ENCODE measurements around the gene CAMTA1.

DNA sequence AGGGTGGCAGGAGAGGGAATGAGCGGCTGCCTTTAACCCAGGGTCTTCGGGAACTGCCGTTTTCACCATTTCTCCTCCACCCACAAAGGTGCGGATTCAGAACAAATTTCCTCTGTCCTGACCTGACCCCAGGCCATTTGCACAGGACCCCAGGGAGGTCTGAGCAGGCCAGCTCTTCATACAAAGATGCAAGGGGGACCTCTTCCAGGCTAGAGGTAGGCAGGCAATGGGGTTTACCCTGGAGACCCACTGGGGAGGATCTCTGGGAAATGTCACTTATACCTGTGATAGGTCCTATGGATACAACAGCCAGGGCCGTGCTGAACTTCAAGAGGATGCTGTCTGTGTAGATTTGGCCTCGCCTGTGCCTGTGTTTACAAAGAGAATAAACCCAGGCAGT, 896.1 kb downstream of the CAMTA1 start:
- TF ChIP-seq, protein P1, sequence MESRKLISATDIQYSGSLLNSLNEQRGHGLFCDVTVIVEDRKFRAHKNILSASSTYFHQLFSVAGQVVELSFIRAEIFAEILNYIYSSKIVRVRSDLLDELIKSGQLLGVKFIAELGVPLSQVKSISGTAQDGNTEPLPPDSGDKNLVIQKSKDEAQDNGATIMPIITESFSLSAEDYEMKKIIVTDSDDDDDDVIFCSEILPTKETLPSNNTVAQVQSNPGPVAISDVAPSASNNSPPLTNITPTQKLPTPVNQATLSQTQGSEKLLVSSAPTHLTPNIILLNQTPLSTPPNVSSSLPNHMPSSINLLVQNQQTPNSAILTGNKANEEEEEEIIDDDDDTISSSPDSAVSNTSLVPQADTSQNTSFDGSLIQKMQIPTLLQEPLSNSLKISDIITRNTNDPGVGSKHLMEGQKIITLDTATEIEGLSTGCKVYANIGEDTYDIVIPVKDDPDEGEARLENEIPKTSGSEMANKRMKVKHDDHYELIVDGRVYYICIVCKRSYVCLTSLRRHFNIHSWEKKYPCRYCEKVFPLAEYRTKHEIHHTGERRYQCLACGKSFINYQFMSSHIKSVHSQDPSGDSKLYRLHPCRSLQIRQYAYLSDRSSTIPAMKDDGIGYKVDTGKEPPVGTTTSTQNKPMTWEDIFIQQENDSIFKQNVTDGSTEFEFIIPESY (IDR thresholded peaks at IDR 0.05), result no peak
- TF ChIP-seq, protein P2, sequence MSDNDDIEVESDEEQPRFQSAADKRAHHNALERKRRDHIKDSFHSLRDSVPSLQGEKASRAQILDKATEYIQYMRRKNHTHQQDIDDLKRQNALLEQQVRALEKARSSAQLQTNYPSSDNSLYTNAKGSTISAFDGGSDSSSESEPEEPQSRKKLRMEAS (IDR thresholded peaks at IDR 0.05), result no peak
- TF ChIP-seq, protein P3, sequence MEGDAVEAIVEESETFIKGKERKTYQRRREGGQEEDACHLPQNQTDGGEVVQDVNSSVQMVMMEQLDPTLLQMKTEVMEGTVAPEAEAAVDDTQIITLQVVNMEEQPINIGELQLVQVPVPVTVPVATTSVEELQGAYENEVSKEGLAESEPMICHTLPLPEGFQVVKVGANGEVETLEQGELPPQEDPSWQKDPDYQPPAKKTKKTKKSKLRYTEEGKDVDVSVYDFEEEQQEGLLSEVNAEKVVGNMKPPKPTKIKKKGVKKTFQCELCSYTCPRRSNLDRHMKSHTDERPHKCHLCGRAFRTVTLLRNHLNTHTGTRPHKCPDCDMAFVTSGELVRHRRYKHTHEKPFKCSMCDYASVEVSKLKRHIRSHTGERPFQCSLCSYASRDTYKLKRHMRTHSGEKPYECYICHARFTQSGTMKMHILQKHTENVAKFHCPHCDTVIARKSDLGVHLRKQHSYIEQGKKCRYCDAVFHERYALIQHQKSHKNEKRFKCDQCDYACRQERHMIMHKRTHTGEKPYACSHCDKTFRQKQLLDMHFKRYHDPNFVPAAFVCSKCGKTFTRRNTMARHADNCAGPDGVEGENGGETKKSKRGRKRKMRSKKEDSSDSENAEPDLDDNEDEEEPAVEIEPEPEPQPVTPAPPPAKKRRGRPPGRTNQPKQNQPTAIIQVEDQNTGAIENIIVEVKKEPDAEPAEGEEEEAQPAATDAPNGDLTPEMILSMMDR (IDR thresholded peaks at IDR 0.05; ENCODE audit: low read depth, low read length, missing input control), result no peak
- TF ChIP-seq TAF1 (conservative IDR thresholded peaks at IDR 0.05), result no peak
- TF ChIP-seq, protein P4, sequence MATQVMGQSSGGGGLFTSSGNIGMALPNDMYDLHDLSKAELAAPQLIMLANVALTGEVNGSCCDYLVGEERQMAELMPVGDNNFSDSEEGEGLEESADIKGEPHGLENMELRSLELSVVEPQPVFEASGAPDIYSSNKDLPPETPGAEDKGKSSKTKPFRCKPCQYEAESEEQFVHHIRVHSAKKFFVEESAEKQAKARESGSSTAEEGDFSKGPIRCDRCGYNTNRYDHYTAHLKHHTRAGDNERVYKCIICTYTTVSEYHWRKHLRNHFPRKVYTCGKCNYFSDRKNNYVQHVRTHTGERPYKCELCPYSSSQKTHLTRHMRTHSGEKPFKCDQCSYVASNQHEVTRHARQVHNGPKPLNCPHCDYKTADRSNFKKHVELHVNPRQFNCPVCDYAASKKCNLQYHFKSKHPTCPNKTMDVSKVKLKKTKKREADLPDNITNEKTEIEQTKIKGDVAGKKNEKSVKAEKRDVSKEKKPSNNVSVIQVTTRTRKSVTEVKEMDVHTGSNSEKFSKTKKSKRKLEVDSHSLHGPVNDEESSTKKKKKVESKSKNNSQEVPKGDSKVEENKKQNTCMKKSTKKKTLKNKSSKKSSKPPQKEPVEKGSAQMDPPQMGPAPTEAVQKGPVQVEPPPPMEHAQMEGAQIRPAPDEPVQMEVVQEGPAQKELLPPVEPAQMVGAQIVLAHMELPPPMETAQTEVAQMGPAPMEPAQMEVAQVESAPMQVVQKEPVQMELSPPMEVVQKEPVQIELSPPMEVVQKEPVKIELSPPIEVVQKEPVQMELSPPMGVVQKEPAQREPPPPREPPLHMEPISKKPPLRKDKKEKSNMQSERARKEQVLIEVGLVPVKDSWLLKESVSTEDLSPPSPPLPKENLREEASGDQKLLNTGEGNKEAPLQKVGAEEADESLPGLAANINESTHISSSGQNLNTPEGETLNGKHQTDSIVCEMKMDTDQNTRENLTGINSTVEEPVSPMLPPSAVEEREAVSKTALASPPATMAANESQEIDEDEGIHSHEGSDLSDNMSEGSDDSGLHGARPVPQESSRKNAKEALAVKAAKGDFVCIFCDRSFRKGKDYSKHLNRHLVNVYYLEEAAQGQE (IDR thresholded peaks at IDR 0.05), result no peak
- no peak for TF ChIP-seq YY1 (IDR thresholded peaks at IDR 0.05)
- TF ChIP-seq HNF4A (conservative IDR thresholded peaks at IDR 0.05), result no peak

All from liver (tissue), 3 donors.